Renal pelvis (tissue), 12 donors: ENCODE data around the gene BTBD9. TPM values are rescaled to one million over a fixed set of nuclear protein-coding genes. Genes with fewer than 3 reads are reported as not detected.
A peak's percentile ranks its signal among the peaks of the same experiment; 100 is the strongest.

Experiments
- DNase-seq: peaks from one replicate; pipeline ENCODE4 v3.0.0-alpha.2; 2013
- long read RNA-seq, 16 experiments: transcript quantifications; one replicate each; lab custom pipeline, GENCODE V29; 2026
- polyA plus RNA-seq, 3 donors: library from polyadenylated mRNA; unstranded; fragments of 120-200 nt; gene quantifications; one replicate each; pipeline ENCODE4 v1.2.1, GENCODE V29; 2013; ENCODE audit not compliant: insufficient read length in 3 of 3

BTBD9 gene
- 10 to 100 TPM; 13.7 to 16.9 (median 16.1) TPM for polyA plus RNA-seq
- long read RNA-seq, donor 1: 0 reads
- long read RNA-seq, donor 2: 0 reads
- long read RNA-seq, donor 3: 0 reads
- long read RNA-seq, donor 4: 0 reads
- long read RNA-seq, donor 5: 0 reads
- long read RNA-seq, donor 6, partial matches to known transcripts: 0 of 1 reads
- long read RNA-seq, donor 6, other reads (novel, unspliced or antisense): 0 of 1 reads
- long read RNA-seq, donor 7: 0 reads
- long read RNA-seq, donor 8: 0 reads
- long read RNA-seq, donor 9: 0 reads
- long read RNA-seq, donor 10: 0 reads
- long read RNA-seq, donor 11: 0 reads
- long read RNA-seq, donor 12: 0 reads
- long read RNA-seq, donor 13: 0 reads
- long read RNA-seq, donor 14: 0 reads
- long read RNA-seq, donor 15: 0 reads
- long read RNA-seq, donor 16, full-length matches to known transcripts: 2 of 2 reads
- long read RNA-seq, donor 16, partial matches to known transcripts: 0 of 2 reads
- long read RNA-seq, donor 16, other reads (novel, unspliced or antisense): 0 of 2 reads

DNA sequence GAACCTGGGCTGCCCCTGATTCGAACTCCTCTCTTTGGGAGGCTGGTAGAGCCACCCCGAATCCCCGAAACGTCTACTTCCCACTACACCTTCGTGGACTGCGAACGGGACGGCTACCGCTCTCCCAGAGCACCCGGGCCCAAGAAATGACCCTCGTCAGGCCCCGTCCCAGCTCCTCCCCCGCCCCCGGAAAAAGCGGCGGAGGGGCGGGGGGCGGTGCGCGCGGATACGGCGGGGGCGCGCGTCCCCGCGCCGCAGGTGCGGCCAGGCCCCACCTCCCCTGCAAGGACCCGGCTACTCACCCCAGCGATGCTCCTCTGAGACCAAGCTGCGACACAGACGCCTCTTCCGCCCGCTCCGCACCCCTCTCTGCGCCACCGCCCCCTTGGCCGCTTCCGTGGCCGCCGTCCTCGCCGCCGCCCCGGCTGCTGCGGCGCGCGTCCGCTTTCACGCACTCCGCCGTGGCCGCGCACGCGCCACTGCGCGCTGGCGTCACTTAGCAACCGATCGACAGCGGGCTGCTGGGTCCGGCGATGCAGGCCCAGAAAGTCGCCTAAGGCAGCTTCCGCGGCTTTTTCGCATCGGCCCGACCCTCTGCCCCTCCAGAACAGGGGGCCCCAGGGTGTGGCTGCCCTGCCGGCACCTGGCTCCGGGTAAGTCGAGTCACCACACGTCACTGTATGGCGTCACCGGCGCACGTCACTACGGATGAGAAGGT lies at the start of gene BTBD9:
BTBD9 (minus strand) TSS at position 432 of the 718 bp plus-strand sequence.
- DNase-seq: peak; percentile 86

DNA sequence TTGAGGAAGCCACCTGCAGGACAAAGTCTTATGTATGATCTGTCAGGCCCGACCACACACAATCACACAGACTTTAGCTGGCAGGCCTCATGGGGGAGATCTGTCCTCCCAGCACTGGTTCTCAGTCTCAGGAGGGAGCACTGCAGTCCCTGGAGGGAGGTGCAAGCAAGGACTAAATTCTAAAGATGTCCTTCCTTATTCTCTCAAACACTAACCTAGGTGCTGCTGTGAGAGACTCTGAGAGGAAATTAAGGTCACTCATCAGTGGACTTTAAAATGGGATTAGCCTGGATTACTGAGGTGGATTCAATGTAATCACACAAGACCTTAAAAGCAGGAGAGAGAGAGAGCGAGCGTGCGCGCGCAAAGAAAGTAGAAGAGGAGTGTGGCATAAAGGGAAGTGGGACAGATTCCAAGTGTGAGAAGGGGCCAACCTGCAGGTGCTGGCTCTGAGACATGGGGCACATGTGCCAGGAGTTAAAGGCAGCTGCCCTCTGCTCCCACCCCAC lies 48.9 kb upstream of the BTBD9 start:
- no peak for DNase-seq

DNA sequence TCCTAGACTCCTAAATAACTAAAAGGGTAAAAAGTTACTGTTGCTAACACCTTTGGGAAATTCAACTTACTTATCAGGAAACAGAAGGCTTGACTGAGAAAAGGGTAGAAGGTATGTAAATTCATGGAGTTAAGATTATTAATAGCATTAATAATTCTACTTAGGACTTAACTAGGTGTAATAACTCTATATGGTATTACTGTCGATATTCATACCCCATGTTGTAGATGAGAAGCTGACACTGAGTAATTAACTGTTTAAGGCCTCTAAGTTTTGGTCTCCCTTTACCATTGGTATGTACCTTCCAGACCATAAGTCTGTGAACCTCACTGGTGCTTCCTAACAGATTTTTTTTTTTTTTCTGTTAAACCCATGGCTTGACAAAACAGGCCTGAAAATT lies 47.8 kb upstream of the BTBD9 start:
- DNase-seq: no peak

DNA sequence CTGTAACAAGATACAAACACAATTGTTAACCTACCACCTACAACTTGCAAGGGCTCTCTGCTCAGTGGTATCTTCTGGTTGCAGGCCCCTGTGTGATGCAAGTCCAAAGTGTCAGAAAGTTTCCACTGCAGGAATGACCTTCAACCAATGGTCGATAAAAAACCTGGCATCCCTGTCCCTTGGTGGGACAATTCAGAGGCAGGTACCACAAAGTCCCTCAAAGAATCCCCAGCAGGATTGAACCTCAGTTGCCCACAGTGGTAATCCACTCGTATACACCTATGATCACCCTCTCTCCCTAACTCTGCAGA lies 47.3 kb upstream of the BTBD9 start:
- DNase-seq: no peak

DNA sequence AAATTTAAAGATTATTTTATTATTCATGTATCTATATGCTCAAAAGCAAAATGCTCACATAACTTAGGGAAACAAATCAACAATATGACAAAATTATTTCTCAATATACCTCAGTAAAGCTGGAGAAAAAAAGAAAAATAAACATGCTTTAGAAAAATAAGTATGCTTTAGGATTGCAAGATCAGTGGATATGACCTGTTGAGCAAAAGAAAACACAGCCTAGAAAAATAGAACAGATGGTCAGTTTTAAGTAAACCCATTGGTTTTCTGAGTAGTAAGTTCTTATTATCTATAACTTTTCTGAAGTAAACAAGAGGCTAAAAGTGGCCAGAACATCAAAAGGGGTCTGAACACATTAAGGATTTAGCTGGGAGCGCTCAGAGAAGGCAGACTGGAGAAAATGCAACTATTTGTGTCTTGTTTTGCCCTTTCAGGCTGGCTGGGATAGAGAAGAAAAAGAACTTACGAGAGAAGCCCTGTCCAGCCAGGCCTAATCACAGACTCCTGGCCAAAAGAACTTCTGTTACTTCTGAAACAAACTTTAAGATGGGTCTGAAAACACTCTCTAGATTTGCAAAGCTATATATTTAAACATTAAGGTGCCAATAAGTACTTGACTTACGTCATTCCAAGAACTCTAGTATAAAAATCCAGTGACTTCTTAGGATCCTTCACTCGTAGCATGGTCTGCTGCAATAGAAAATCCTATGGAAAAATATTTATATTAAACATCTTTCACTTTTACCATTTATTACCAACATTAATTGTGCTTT lies 46.7 kb upstream of the BTBD9 start:
- DNase-seq: no peak

DNA sequence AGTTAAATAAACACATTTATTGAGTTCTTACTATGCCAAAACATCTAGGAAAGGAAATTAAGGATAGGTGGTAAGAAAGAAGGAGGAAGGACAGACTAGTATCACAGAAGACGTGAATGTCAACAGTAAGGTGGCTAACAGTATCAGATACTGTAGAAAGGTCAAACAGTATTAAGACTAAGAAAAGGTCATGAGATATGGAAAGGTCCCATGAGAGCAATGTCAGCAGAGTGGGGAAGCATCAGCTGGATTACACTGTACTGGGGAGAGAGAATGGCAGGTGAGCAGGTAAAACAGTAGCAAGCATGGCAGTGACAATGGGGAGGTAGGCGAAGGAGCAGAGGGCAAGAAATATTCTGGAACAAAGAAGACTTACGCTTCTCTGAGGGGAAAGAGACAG lies 45.2 kb upstream of the BTBD9 start:
- no peak for DNase-seq

DNA sequence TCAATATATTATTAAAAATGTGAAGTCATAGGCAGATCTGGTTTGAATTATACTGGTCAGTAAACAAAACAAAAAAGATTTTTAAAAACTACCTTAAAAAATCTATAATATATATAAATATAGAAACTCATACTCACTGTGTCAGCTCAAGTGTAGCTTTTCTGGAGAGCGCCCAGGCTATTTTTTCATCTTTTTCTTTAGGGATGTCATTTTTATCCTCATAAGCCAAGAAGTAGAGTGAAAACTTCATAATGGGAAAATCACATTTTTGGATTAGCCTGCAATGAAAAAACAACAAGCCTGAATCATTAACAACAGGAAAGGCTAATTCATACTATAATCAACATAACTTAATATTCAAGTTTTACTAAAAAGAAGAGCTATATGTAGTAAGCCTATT lies 44.5 kb upstream of the BTBD9 start:
- DNase-seq: no peak

DNA sequence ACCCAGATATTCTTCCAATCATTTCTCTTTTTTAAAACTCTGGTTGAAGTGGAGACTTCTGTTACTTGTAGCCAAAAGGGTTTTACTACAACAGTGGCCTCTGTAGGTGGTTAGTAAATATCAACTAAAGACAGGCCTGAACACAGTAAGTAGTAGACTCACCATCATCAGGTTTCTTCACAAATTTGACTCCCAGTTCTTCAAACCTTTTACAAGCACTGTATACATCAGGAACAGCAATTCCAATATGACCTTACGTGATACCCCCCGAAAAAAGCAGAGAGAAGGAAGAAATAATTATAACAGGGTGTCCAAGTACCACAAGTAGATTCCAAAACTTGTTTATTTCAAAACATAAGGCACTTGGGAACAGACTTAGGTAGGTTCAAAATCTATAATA lies 42.1 kb upstream of the BTBD9 start:
- no peak for DNase-seq

DNA sequence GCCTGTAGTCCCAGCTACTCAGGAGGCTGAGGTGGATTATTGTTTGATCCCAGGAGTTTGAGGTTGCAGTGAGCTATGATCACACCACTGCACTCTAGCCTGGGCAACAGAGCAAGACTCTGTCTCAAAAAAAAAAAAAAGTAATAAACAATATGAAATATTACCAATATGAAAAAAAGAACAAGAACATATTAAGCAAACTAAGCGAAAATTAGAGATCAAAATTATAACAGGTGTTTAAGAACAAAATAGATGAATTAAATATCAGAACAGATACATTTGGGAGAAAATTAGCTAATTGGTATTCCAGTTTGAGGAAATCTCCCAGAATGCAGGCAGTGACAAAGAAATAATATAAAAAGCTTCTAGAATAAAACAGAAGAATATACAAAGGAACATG lies 39.9 kb upstream of the BTBD9 start:
- no peak for DNase-seq

DNA sequence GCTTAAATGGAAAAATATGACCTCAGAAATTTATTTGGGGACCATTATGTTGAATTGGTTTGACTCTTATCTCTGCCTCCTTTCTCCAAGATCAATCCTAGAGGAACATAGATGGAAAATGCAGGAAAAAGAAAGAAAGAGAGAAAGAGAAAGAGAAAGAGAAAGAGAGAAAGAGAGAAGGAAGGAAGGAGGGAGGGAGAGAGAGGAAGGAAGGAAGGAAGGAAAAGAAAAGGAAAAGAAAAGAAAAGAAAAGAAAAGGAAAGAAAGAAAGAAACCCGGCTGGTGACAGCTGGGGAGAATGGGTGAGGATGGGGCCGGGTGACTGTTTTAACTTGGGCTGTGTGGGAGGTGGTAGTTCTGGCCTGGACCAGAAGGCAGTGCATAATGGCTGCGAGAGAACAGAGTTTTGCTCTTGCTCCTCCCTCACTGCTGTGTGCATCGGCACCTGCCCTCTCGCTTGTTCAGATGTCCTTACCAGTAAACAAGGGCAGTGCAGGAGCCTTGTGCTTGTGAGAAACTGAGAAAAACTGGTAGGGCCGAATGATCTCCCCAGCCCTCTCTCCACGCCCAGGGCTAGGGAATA lies 38.5 kb upstream of the BTBD9 start:
- no peak for DNase-seq

DNA sequence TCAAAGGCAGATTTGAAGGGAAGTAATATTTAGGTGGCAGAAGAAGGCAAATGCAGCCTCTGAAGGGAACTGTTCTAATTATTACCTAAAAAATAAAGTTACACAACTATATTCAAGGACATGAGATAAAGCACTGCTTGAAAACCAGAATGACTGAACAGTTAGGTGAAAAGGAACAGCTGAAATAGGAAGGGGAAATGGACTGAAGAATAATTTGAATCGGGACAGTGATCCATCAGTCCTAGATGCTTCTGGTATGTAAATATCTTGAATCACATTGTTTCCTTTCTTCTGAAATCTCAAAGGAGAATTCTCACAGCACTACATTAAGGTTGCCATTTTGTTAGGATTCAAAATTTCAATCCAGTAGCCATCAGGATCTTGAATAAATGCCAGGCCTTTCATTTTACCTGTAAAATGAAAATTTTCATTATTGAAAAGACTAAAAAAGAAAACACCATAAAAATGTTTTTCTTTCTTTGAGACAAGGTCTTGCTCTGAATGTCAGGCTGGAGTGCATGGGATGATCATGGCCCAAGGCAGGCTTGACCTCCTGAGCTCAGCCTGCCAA lies 37.3 kb upstream of the BTBD9 start:
- DNase-seq: no peak

DNA sequence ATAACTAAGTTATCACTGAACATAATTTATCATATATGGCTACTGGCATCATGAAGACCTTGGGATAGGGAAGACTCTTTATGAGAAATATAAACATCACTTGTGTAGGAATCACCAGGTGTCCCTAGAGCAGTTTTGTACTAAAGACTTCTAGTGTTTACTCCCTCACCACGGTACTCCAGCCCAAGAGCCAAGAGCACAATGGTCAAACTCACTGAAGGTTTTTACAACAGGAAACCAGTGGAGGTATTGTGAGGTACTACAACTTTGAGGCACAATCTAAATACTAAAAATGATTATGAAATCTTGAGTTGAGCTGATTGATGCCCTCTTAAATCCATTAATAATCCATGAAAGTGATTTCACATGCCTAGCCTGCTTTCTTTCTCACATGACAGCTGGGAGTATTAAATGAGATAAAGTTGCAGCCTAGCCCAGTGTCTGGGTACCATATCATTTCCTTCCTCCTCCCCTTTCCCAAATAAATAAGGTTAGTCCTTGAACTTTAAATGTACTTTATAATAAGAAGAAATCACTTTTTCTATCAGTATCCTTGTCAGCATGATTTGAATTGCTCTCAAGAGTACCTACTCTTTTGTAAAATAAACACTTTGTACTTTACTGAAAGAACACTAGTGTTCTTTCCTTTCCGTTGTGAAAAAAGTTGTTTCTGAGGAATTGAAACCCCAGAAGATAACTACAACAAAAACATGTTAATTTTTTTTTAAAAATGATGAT lies 36.7 kb upstream of the BTBD9 start:
- DNase-seq: no peak

DNA sequence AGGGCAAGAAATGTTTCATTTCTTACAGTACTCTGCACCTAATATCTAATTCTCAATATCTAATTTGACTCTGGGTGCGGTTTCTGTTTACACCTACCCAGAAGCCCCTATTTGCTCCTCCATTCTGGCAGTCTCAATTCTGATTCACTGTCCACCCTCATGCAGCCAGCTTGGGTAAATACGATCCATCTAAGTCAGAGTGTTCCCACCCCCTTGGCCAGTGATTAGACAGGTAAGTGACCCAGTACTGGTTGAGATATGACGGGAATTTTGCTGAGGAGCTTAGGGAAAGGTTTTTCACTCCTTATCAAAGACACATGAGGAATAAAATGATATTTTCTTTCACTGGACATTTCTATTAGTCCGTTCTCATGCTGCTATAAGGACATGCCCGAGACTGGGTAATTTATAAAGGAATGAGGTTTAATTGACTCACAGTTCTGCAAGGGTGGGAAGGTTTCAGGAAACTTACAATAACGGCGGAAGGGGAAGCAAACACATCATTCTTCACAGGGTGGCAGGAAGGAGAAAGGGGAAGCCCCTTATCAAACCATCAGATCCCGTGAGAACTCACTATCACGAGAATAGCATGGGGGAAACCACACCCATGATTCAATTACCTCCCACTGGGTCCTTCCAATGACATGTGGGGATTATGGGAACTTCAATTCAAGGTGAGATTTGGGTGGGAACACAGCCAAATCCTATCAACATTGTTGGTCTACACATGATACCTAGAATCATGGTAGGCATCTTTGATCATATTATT lies 33.9 kb upstream of the BTBD9 start:
- DNase-seq: no peak

DNA sequence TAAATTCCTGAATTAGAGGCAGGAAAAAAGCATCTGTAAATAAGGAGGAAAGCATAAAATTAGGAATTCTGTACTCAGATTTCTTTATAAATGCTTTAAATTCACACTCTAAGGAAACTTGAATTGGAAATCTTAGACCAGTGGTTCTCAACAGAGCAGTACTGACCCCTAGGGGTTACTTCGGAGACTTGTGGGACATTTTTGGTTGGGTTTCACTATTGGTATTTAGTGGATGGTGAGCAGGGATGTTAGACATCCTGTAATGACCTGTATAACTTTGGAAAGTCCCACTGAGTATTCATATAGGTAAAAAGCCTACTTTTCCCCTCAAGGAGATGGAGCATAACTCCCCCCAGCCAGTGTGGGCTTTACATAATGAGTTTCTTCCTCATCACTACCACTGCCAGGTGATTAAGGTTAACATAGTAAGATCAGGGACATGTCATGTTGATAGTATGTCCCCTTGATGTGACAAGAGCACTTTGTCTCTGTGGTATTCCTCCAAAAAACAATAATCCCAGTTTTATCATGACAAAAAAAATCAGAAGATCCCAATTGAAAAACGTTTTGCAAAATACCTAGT lies 32.2 kb upstream of the BTBD9 start:
- DNase-seq: peak; percentile 42

DNA sequence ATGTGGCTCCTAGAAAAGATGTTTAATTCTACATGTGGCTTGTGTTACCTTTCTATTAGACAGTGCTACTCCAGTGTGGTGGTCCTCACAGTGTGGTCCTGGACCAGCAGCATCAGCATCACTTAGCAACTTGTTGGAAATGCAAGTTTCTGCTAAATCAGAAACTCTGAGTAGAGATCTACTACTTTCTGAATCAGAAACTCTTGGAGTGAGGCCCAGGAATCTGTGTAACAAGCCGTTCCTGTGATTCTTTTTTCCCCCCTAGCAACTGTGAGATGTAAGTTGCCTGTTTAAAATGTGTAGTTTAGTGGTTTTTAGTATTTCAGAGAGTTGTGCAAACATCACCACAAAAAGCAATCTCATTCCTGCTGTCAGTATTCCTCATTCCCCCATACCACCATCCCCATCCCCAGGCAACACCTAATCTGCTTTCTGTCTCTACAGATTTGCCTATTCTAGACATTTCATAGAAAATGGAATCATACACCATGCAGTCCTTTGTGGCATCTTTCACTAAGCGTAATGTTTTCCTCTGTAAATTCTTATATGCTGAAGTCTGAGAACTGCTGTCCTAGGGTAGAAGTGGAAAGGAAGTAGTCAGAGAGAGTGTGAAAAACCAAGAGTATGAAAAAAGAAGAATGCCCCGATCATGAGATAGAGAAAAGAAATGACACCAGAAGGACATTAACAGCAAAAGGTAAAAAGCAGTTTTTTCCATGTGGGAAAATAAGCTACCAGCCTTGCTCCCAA lies 18.9 kb upstream of the BTBD9 start:
- no peak for DNase-seq

DNA sequence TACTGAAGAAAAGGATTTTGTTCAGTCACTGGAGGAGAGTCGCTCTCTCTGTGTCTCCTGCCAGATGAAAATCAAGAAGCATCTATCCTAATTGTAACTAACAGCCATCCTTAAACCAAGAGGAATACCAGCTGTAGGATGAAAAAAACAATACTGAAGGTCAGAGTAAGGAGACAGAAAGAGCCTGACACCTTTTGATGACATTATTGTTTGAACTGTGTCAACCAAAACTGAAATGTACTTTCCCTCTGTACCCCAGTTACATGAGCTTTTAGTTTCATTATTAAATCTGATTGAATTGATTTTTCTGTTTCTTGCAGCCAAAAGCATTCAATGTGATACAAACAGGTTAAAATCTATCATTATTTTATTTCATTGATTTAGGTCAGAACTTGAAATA lies 17.2 kb upstream of the BTBD9 start:
- no peak for DNase-seq

DNA sequence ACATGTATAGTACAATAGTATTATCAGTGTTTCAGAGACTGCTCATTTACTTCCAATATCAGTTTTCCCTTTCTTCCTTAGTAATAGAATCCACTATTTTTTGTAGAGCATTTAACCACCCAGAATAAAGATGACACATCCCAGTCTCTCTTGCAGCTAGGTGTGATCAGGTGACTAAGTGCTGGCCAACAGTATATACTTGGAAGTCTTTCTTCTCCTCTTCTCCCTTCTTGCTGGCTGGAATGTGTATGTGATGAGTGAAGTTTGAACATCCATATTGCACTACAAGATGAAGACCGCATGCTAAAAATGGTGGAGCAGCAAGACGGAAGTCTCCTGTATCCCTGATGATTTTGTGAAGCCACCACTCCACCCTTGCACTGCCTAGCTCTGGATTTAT lies 14.5 kb upstream of the BTBD9 start:
- no peak for DNase-seq

DNA sequence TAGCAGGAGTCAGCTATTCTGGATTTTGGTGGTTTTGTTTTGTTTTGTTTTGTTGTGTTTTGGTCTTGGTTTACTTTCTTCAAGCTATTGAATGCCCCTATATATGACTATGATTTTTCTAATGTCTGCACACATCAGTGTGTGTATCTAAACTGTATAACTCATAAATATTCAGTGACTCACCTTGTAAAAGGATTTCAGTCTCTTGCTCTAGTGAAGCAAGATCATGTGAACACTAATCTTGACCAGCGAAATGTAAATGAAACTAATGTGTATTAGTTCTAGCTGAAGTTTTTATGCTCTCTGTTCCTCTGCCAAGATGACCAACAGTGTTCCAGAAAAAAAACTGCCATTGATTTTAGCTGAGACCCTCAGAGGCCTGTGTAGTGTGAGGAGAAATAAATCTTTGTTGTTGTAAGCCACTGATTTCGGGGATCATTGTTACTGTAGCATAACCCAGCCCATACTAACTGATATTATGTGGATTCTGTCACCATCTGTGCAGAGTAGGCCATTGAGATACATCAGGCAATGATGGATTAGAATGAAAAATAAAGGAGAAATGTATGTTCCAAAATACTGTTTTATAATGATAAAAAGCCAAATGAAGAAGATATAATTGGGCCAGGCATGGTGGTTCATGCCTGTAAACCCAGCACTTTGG lies 11.5 kb upstream of the BTBD9 start:
- DNase-seq: no peak
